Cardiac septum (tissue), 1 donor: ENCODE data around the gene TMEM170A. TPM values are rescaled to one million over a fixed set of nuclear protein-coding genes. Genes with fewer than 3 reads are reported as not detected.
"Not testable (repeated sequence)": the region's sequence is repeated elsewhere in the genome, so short reads cannot be mapped to it uniquely, and the experiment has no call there.

Experiments used
- DNase-seq: peaks from one replicate; pipeline ENCODE4 v3.0.0-alpha.2; 2020; ENCODE audit warnings: low spot score
- intact Hi-C: fragments of 100-400 bp; cut with DNase I; formaldehyde crosslinking; loops from one replicate; pipeline ENCODE4 v1.14.0; 2022
- total RNA-seq: library from RNA; stranded (reverse); fragmentation: NEBNext Ultra II Directional; extraction: Animal tissue kit (Norgen Biotek cat#: 25700); gene quantifications from one replicate; pipeline ENCODE4 v1.2.1, GENCODE V29; 2021
- donor health status: DM: no; HTN: no; CAD: no.

TMEM170A gene
- total RNA-seq, 1 donor from 2014 or later: 10.4 TPM

DNA sequence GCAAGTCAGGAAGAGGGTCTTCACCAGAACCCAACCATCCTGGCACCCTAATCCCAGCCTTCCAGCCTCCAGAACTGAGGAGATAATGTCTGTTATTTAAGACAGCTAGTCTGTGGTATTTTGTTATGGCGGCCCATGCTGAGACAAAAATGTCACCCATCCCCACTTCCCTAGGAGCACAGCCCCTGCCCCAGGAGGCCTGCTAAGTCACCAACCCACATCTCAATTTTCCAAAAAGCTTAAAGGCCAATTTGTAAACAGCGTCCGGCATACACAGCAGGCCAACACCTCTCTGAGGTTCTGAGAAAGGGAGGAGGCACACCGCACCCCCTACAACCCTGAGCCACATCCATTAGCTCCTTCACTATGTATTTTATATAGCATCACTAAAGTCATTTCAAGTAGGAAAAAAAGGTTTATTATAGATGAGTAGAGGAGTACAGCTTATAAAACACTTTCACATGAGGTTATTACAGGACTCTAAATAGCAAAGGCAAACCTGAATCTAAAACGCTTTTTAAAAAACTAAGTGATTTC, 6.9 kb downstream of the TMEM170A start:
- intact Hi-C loops: no loop called here
- no peak for DNase-seq

DNA sequence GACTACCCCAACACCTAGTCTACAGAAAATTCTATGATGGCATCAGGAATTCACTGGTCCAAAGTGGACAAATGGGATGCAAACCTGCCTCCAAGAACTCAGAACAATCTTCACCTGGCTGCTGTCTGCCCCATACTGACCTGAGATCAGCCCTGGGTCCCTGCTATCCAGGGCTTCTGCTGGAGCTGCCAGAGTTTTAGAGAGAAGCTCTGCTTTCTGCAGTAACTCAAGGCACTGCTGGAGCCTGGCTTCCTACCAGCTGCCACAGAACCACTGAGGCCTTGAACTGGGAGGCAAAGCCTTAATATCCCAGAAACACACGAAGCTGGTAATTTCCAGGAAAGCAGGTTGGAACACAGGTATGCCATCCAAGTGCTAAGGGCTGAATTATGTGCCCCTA, 7.5 kb downstream of the TMEM170A start:
- no peak for DNase-seq

GRCh38 chr16:75456486-75456885, 8.0 kb downstream of the TMEM170A start:
- DNase-seq: not testable (repeated sequence)

More for the DNA sequence above, 7.5 kb downstream of the TMEM170A start:
- intact Hi-C loops: no loop called here

GRCh38 chr16:75455677-75456076, 8.8 kb downstream of the TMEM170A start:
- intact Hi-C loops: no loop called here
- no peak for DNase-seq

More at GRCh38 chr16:75456486-75456885, 8.0 kb downstream of the TMEM170A start:
- intact Hi-C loops: not testable (repeated sequence)

DNA sequence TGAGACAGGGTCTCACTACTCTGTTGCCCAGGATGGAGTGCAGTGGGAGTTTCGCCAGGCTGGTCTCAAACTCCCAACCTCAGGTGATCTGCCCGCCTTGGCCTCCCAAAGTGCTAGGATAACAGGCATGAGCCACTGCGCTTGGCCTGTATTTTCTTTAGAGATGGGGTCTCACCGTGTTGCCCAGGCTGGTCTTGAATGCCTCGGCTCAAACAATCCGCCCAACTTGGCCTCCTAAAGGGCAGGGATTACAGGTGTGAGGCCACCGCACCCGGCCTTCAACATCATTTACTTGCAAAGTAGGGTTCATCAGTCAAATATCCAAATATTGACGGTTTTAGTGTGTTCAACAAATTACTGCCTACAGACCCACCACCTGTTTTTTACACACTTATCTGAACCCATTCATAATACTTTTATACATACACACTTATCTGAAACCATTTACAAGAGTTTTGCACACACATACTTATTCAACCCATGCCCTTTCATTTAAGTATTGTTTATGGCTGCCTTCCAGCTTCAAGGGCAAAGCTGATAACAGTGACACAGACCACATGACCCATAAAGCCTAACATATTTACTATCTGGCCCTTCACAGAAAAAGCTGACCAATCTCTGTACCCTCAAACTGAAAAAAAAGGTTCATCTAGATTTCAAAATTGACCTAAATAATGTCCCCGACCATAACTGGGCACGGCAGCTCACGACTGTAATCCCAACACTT, 11.9 kb downstream of the TMEM170A start:
- no peak for DNase-seq
- intact Hi-C loops: no loop called here

GRCh38 chr16:75446416-75446815, 18.1 kb downstream of the TMEM170A start:
- DNase-seq: no peak
- intact Hi-C loops: no loop called here

DNA sequence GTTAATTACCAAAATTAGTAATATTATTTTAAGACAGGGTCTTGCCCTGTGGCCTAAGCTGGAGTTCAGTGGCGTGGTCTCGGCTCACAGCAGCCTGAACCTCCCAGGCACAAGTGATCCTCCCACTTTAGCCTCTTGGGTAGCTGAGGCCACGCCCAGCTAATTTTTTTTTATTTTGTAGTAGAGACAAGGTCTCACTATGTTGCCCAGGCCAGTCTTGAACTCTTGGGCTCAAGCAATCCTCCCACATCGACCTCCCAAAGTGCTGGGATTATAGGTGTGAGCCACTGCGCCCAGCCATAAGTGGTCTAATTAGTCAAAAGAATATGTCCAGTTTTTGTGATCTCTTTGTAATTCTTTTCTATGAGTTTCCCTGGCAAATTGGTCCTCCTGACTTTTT, 19.2 kb downstream of the TMEM170A start:
- intact Hi-C loops: no loop called here
- no peak for DNase-seq

DNA sequence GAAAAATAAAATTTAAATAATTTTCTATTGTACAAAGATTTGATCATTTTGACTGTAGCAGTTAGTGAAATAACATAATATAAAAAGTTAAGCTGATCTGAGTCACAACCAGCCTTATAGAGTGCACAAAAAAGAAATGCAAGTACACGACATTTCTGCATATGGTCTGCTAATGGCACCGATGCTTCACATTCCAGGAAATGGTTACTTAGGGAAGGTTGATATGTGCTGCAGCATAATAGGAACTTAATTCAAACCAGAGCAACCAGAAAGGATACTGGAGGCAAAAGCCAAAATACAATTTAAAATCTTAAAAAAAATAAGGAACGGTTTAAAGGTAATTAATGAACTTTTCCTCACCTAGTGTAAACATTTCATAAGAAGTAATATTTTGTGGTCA, 21.2 kb downstream of the TMEM170A start:
- intact Hi-C loops: no loop called here
- no peak for DNase-seq

DNA sequence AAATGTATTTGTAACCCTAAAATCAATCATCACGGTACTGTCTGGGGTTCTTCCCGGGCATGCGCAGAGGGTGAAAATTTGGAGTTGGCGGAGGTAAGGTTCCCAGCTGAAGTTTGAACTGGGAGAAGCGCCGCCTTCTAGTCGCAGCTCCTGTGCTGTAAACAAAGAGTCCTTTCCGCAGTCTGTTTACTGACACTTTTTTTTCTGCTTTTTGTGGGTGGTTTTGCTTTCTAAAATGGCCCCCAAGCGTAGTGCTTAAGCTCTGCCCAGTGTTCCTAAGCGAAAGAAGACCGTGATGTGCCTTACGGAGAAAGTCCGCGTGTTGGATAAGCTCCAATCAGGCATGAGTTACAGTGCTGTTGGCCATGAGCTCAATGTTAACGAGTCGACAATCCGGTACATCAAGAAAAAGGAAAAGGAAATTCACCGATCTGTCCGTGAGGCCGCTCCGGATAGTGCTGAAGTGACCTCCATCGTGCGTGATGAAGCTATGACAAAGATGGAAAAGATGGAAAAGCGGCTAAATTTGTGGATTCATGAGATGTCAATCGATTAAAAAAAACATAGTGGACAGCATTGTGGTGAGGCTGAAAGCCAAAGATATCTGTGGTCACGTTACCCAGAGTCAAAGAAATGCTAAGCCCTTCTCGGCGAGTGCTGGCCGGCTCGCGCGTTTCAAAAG, 30.6 kb downstream of the TMEM170A start:
- intact Hi-C loops: no loop called here
- DNase-seq: no peak

- DNase-seq: peak; percentile 99
- intact Hi-C loops: no loop called here
These were observed 31.4 kb downstream of the TMEM170A start, which contains the start of gene CFDP1 for GRCh38 chr16:75432828-75433731. CFDP1 (minus strand) TSS chr16:75433503; CDS start chr16:75433352, 151 bp downstream.

- intact Hi-C loops: no loop called here
- DNase-seq: no peak
These were observed 34.7 kb downstream of the TMEM170A start for GRCh38 chr16:75429621-75430403.

GRCh38 chr16:75426524-75426923, 38.0 kb downstream of the TMEM170A start:
- DNase-seq, intact Hi-C loops: not testable (repeated sequence)

GRCh38 chr16:75424105-75424762, 40.3 kb downstream of the TMEM170A start:
- DNase-seq, intact Hi-C loops: not testable (repeated sequence)

DNA sequence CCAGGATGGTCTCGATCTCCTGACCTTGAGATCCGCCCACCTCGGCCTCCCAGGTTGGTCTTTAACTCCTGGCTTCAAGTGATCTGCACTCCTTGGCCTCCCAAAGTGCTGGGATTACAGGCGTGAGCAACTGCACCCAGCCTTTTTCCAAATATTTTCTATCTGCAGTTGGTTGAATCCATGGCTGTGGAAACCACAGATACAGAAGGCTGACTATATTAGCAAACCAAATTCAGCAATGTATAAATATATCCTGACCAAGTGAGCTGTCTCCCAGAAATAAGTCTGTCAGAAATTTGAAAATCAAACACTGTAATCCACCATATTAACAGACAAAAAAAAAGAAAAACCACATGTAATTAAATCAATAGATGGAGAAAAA, 40.8 kb downstream of the TMEM170A start:
- intact Hi-C loops: no loop called here
- DNase-seq: no peak

DNA sequence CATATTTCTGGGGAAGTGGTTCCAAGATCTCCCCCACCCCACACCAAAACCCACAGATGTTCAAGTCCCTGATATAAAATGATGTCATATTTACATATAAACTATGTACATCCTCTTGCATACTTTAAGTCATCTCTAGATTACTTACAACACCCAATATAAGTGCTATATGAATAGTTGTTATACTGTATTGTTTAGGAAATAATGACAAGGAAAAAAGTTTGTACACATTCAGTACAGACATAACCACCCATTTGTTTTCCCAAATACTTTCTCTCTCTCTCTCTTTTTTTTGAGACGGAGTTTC, 42.7 kb downstream of the TMEM170A start:
- intact Hi-C loops: no loop called here
- DNase-seq: no peak

DNA sequence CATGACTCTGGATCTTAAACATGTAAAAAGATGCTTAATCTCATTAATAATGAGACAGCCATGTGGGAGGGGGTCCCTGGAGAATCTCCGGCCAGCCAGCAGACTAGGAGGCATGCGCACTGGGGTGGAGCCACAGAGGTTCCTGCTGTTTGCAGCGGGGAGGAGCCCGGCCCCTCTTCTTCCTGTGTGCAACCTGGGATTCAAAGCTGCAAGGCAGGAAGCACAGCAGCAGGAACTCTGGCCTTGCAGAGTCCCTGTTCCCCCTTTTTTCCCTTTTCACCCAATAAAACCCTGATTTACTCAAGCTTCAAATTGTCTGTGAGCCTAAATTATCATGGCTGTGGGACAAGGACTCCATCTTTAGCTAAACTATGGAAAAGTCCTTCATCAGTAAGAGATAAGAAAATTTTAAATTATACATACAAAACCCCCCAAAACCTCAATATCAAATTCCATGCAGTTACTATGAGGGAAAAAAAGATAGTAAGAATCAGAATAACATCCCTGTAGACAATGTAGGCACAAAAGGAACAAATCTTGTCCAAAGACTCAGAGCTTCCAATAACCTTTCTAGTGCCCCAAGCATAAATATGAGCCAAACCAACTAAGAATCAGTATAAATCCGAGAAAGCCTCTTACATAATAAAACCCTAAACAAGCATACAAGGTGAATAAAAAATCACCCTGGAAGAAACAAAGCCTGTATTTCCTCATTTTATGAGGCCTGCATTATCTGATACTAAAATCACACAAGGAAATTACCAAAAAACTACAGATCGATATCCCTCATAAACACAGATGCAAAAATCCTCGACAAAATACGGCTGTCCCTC, 43.3 kb downstream of the TMEM170A start:
- DNase-seq: peak; percentile 92

DNA sequence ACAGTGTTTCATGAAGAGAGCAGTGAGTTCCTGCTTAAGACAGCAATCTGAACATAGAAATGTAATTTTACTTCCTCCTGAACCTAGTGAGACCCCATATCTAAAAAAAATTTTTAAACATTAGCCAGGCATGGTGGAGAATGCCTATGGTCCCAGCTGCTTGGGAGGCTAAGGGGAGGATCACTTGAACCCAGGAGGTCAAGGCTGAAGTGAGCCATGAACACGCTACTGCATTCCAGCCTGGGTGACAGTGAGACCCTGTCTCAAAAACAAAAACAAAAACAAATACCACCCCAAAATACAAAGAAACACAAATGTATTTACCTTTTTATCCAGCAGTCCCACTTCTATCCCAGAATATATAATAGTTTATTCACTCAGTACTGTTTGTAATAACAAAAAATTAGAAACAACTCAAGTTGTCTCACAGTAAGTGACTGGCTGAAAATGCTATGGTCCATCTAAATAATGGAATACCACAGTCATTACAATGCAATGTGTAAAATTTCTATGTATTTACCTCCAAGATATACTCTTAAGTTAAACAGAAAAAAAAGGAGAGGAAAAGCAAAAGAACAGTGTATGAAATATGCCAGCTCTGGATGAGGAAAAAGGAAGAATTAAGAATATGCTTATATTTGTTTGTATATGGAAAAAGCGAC, 47.5 kb downstream of the TMEM170A start:
- DNase-seq: no peak
- intact Hi-C loops: no loop called here

More for the DNA sequence above, 43.3 kb downstream of the TMEM170A start:
- intact Hi-C loops: no loop called here
